Activated CD8-positive, alpha-beta memory T cell treated with anti-CD3 and anti-CD28 coated beads, Interleukin-2, amount 50 U/mL, for 24 hours (primary cell): Measurements from ENCODE around the gene ST7.

Experiments used
- DNase-seq: peaks from one replicate; pipeline ENCODE4 v3.0.0-alpha.2; 2020; ENCODE audit errors: extremely low read depth

The ST7 gene

DNA sequence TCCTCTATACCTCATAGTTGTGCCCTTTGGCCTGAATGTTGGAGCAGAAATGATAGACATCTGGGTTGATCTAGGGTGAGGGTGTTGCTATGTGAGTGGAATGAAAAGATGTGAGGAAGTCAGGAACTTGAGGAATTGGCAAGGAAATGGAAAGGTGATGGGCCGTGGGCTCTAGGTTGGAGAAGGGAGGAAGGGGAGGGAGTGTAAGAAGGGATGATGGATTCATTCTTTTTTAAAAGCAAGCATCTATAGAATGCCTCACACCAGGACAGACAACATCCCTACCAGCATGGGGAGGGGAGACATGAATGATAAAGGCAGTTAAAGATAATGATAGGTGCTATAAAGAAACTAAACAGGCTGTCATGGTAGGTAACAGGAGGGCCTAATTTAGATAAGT is 201.4 kb downstream of the ST7 start:
- no peak for DNase-seq

DNA sequence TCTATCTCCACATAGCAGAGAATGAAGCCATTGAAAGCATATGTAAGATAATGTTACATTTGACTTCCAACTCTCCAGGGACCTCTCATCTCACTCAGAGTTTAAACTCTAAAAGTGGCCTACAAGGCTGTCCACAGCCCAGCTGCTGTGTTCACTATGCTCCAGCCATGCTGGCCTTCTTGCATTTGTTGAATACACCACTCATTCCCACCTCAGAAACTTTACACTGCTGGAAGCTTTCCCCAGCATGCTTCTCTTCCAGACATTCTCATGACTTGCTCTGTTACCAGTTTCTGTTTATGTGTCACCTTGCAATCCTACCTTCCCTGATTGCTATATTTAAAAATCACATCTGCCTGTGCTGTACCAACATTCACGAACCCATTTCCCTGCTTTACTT is 202.4 kb downstream of the ST7 start:
- no peak for DNase-seq

DNA sequence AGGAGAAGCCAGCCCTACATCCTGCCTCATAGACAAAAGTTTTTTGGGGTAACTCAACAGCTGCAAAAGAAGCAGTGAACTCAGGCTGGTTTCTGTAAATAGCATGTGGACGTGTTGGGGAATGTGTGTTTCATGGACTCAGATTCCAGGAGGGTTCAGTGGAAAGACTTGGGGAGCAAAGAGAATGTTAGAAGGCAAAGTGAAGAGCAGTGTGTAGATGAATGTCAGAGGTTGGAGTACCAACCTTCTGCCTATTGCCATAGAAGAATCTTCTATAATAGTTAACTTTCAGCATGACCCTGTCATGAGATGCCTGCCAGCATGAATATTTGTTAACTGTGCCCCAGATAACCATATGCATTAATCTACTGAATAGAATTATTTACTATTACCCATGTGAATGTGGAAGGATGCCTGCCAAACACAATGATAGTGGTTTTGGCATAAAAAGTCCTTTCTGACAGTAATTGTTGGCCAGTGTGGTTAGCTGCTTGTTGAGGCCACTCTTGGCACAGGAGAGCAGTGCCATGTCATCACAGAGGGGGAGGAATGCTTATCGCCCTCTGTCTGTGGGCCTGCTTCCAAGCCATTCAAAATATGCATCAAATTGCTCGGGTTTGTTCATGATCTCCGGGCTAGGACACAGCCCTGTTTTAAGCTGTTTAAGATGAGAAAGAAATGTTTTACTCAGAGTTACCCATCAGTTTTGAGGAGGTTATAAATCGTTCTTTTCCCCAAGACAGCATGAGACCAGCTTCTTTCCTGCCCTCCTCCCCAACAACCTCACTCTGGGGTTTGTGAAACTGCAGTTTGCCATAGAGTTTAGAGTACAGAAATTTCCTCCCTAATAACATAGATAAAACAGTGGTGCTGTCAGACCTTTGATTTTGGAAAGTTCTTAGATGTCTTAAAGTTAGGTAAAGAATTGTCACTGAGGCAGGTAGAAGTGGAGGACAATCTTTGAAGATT is 204.2 kb downstream of the ST7 start:
- DNase-seq, result no peak

DNA sequence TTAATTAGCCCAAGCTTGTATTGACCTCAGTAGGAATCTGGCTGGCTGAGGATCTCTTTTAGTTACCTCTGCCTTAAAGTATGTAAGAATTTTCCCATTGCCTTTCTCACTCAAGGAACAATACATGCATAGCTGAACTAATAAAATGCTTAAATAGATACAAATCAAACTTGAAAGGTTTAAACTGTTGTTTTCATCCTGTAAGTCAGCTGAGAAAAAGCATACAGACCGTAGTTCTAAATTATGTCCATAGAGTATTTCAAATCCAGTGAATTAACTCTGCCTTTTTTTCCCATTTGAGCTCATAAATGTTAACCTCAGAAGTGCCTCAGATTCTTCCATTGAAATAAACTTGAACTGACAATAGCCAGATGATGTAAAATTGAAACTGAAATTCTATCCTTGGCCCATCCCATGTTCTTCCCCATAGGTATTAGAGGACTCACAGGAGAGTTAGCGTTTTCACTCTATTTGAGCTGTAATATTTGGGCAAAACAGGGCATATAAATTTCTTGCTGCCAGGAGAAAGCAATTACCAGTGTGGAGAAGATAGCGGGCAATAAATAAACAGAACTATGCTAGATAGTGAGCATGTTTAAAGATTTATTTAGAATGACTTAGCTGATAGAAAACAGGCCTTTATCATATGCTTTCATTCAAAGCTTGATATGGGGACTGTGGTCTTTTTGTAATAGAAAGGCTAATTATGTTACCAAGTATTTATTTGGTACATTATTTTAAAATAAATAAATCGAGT is 205.8 kb downstream of the ST7 start:
- no peak for DNase-seq

DNA sequence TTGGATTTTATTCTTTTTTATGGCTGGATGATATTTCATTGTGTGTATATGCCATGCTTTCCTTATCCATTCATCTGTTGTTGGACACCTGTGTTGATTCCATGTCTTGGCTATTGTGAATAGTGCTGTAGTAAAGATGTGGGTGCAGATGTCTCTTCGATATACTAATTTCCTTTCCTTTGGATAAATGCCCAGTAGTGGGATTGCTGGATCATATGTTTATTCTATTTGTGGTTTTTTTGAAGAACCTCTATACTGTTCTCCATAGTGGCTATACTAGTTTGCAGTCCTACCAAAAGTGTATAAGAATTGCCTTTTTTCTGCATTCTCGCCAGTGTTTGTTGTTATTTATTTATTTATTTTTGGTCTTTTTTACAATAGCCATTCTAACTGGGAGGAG is 209.8 kb downstream of the ST7 start:
- no peak for DNase-seq

DNA sequence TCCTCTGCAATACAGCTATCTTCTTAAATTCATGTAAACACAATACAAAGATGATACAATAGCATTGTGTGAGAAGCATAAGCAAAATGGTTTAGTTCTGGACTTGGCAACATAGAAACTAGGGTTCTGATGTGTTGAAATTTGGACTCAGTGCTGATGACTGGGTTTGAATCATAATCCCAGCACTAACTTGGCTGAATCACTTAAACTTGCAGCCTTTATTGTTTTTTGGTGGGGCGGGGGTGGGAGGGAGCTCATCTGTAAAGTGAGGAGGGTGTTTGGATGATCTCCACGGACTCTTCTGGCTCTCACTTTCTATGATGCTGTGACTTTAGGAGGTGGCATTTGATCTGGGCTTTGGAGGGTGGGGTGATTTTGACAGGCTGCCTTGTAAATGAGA is 211.3 kb downstream of the ST7 start:
- DNase-seq, result no peak

DNA sequence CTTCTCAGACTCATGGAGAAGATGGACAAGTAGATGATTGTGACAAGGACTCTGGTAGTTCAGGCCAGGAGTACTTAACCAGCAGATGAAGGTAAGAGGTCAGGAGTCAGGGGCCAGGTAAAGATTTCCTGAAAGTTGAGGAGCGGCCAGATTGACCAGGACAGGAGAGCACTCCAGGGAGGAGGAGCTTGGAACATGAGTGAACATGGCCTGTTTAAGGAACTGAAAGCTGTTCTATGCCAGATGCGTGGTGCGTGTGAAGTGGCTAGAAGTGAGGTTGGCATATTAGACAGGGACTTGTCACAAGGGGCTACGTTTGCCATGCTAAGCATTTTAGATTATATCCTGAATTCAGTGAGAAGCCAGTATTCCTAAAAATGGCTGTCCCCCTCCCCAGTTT is 212.4 kb downstream of the ST7 start:
- no peak for DNase-seq

DNA sequence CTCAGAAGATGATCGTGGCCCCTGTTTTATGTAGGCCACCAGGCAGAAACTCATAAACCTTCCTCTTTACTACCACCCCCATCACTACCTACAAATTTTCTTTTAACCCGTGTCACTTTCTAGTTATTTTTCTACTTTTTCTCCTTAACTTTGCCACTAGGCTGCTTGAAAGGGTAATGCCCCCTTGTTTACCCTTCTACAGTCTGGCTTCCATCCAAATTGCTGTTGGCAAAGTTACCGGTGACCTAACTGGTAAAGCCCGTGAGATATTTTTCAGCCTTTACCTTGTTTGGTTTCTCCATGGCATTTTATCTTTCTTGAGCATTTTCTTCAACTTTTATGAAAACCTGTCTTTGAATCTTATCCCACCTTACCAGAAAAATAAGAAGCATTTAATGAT is 216.6 kb downstream of the ST7 start:
- DNase-seq, result no peak

DNA sequence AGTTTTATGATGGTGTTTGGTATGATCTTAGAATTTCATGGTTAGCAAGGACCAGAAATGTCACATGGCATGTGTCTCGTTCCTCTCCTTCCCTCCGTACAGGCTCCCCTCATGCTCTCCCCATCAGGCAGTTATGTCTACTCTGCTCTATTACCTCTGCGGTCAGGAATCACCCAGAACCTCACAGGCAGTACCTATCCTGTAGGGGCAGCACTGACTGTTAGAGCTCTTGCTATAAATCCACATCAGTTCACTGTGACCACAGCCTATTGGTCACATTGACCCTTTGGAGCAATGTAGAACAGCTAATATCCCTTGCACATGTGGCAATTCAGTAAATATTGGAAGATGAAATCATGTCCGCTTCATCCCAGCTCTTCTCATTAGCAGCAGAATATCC is 217.8 kb downstream of the ST7 start:
- no peak for DNase-seq

DNA sequence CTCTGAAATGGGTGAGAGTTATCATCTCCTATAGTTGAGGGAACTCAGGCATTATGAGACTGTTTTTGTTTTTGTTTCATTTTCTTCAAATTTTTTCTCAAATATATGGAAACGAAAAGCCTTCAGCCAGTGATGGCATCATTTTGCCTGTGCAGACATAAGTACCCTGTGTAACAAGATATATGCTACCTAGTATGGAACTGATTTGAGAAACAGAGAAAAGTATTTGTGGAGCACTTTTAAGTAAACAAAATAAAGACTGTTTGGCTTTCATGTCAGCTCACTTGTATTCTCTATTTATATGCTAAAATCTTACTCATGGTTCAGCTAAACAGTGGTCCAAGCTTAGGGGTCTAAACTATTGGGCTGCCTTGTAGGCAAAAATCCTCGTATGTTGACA is 219.0 kb downstream of the ST7 start:
- DNase-seq, result no peak

DNA sequence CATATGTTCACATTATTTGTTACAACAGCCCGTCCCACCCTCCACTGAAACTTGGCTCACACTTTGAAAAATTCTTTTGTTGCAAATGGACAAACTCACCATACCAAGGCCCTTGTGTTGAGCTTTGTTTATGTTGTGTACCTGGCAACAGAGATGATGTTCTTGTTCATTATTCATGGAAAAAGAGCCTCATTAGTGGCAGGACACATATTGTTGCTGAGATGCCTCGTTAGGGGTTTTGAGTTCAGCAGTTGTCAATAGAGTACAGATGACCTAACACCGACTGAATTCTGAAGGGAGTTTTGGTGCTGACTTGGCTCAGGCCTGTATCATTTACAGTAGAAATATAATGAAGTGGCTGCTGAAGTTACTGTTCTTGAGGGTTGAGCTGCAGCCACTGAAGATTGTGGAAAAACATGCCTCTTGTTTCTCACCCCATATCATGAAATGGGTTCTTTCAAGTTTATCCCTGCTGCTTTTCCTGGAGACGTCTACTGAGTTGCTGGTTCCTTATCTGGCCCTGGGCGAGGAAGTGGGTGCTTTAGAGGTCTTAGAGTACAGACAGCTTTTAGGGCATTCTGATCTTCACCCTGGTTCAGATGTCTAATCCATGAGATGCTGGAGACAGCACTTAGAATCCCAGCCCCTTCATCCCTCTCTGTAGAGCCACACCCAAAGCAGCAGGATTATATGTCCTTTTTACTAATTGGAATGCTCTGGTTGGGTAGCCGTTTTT is 219.9 kb downstream of the ST7 start:
- no peak for DNase-seq

DNA sequence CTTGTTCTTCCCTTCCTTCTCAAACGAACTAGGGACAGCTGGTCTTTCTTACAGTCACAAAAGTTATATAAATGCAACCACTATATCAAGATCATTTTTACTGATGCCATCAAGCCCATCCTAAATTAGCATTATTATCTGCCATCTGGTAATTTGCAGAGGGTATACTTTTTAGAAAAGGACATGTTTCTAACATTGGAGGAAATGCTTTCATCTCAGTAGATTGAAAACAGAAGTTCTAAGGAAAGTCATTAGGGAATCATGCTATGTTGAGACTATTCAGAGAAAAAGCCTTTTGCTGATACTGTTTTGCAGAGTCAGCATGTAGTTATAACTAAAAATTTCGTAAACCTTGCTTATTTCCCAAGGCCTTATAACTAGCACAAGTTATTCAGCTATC is 222.9 kb downstream of the ST7 start:
- no peak for DNase-seq

DNA sequence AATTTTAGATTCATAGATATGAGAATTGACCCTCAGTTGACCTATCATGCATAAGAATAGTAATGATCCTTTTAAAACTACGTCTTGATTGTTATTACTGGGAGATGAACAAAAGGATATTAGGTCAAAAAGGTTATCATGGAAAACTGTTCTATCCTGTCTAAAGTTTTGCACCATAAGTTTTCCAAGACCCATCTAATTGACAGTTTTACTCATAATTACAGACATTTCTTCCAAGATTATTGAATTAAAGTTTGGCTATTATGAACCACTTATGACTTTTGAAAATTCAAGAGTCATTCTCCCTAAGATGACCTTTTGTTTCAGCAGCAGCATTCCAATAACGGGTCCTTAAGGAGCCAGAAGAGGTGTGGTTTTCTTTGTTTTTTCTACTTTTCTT is 225.3 kb downstream of the ST7 start:
- no peak for DNase-seq

DNA sequence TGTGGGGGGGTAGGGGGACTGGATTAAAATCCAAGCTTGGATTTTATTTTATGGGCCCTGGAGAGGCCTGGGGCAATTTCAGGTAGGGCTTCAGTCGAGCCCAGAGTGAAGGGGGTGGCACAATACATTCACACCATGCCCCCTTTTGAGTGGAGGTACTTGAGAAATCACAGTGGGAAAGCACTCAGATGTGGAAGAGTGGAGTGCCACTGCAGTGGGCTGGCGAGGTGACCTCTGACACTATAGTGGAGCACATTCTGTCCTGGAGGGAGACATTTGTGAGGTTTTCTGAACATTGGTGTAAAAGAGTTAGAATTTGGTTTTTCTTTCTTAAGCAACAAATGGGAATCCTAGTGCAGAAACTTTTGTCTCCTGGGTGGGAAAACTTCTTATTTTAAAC is 226.4 kb downstream of the ST7 start:
- no peak for DNase-seq

DNA sequence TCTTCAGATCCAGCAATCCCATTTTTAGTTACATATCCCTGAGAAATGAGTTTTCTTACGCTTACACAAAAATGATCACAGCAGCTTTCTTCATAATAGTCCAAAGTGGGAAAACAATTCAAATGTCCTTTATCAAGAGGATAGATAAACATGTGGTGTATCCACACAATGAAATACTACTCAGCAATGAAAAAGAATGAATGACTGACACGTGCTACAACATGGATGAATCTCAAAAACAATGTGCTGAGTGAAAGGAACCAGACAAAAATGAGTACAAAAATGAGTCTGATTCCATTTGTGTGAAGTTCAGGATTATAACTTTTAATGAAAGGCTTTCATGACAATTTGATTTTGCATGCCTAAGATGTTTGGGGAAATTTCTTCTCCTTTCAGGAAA is 230.4 kb downstream of the ST7 start:
- DNase-seq, result no peak

DNA sequence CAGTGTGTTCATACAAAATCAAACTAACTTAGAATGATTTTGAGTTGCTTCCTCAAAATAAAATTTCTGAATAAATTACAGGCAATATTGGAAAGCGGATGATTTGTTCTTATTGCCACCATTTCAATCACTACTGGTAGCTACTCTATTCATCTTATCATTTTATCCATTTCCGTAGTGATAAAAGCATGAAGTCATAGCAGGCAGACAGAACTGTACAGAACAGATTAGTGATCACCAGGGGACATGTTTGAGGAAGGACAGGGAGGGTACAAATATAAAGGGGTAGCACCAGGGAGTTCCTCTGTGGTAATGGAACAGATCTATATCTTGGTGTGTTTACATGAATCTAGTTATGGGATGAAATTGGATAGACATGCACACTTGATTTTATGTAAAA is 231.1 kb downstream of the ST7 start:
- no peak for DNase-seq

DNA sequence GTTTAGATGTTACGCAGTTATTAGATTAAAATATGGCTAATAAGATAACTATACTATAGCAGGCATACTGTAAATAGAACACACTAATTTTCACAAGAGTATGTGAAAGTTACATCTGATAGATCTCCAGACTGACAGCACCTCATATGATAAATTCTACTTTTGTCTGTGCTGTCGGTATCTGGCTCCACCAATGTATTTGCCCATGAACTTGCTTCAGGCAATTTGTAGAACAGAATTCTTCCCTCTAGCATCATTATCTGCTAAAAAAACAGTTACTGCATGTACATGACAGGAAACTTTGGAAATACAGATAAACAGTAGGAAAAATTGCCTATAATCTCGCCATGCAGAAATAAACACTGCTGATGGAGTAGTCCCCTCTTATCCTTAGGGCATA is 231.8 kb downstream of the ST7 start:
- no peak for DNase-seq

DNA sequence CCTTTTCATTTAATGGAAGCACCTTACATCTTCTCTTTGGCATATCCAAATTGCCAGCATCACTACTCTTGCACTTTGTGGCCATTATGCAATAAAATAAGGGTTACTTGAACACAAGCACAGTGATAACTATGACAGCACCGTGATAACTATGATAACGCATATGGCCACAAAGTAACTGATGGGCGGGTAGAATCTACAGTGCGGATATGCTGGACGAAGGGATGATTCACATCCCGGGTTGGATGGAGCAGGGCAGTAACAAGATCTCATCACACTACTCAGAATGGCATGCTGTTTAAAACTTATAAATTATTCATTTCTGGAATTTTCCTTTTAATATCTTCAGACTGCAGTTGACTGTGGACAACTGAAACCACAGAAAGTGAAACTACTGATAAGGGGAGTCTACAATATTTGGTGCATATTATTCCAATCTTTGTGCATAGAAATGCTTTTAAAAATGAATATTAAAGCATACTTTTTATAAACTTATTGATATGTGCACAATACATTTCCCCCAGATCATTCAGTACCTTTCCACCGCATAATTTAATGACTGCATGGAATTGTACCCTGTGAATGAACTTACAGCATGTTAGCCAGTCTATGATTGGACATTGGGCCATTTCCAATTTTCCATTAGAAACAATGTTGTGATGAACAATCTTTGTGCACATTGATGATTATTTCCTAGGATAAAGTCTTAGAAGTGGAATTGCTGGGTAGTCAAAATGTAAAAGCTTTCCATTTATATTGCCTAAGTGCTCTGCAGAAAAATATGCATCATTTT is 233.1 kb downstream of the ST7 start:
- no peak for DNase-seq

DNA sequence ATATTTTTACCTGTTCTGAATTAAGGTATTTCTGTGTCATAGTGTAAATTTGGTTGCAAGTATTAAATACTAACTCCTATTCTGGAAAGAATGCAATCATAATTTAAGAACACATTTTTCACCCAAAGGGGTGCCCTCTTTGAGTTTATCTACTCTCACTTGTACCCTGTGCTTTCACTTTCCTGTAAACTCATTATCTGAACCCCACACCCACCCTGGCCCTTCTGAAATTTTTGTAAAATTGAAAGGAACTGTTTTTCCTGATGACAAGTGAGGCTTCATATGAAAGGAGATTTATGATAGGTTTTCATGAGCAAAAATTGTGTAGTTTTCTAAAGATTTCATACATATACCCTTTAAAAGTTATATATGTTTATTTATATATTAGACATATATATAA is 235.1 kb downstream of the ST7 start:
- no peak for DNase-seq

DNA sequence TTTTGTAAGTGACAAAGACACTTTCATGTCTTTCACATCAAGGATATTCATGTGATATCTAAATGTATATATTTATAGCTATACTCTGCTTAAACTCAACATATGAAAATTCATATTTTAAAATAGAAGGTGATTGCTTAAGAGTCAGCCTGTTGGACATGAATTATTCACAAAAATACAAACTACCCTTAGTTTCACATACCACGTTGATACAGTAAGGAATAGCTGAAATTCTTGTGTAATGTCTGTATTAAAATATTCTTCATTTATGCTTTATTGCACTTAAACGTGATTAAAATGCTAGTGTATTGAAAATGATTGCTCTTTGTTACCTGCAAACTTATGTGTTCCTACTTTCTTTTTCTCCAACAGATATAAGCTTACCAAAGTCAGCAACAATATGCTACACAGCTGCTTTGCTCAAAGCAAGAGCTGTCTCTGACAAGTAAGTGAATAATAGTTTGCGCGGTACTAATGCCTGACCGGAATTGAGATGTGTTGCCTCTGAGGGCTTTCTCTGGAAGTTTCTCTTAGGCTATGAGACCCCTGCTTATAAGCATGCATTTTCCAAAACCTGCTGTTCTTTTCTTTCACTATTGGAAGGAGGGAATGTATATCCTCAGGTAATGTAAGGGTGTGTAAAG is 235.8 kb downstream of the ST7 start:
- no peak for DNase-seq

DNA sequence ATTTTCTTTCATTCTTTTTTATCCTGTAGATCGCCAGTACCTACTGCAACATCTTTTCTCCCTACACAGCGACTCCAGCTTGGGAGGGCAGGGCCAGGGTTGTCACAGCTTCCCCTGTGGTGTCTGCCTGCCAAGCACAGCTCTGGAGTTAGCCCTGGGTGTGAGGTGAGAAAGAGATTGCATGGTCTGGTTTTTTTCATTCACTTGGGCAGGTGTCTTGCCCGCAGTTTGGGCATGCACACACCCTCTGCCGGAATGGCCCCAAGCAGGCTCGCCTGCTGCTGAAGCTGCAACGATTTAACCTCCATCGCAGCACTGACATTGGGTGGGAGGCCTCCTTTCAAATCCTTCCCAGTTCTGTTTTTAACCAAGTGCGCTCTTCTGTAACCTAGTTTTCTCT is 236.8 kb downstream of the ST7 start:
- no peak for DNase-seq
